SW 1271 (cell line): ENCODE measurements around the gene RYR1.
A peak's percentile ranks its signal among the peaks of the same experiment; 100 is the strongest.
"Not testable (repeated sequence)": the region's sequence is repeated elsewhere in the genome, so short reads cannot be mapped to it uniquely, and the experiment has no call there.

Experiments
- DNase-seq, 2 experiments: peaks; one replicate each; lab custom pipeline; 2025; lab: John Stamatoyannopoulos, UW

RYR1 gene

DNA sequence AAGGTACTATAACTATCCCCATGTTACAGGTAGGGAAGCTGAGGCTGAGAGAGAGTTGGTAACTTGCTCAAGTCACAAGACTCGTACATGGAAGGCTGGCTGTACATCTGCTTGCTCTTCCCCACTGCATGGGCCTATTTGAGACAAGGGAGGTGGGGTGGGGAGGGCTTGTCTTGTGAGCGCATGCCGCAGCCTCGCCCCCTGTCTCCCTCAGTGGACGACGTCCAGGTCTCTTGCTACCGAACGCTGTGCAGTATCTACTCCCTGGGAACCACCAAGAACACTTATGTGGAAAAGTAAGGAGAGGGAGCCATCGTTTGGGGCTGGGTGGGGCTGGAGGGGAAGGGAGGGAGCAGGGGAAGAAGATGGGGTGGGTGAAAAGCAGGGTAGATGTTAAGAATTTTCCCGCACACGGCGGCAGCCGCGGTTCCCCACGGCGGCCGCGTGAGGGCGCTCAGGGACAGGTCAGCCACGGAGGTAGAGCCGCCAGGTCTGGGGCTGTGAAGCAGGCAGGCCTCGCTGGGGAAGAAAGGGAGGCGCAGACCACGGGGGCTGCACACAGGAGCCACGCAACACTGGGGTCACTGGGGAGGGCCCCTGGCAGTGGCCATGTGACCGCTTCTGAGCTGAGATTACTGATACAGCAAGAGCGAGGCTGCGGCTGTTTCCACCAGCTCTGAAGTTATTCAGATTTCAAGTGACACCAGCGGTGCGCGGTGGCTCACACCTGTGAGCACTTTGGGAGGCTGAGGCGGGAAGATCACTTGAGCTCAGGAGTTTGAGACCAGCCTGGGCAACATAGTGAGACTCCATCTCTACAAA is 81.5 kb downstream of the RYR1 start:
- DNase-seq, result peak in 1 of 2 experiments; percentile 27

- DNase-seq, result no peak
These were observed 82.4 kb downstream of the RYR1 start for GRCh38 chr19:38515896-38516295.

- no peak for DNase-seq
These were observed 83.3 kb downstream of the RYR1 start for GRCh38 chr19:38516802-38517201.

DNA sequence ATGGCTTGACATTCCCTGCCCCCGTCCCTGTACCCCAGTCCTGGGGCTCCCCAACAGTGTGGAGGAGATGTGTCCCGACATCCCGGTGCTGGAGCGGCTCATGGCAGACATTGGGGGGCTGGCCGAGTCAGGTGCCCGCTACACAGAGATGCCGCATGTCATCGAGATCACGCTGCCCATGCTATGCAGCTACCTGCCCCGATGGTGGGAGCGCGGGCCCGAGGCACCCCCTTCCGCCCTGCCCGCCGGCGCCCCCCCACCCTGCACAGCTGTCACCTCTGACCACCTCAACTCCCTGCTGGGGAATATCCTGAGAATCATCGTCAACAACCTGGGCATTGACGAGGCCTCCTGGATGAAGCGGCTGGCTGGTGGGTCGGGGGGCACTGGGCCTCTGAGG is 83.8 kb downstream of the RYR1 start:
- no peak for DNase-seq

GRCh38 chr19:38517980-38518379 is 84.5 kb downstream of the RYR1 start:
- not testable (repeated sequence) for DNase-seq

DNA sequence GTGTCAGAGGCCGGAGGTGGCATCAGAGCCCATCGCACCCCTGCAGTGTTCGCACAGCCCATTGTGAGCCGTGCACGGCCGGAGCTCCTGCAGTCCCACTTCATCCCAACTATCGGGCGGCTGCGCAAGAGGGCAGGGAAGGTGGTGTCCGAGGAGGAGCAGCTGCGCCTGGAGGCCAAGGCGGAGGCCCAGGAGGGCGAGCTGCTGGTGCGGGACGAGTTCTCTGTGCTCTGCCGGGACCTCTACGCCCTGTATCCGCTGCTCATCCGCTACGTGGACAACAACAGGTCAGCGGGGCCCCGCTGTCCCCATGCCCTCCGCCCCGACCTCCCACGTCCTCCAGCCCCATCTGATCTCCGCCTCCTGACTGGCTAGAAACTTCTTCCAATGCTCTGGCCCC is 85.7 kb downstream of the RYR1 start:
- DNase-seq, result no peak

- DNase-seq, result no peak
These were observed 86.5 kb downstream of the RYR1 start for GRCh38 chr19:38519988-38520387.

- DNase-seq, result no peak
These were observed 89.4 kb downstream of the RYR1 start for GRCh38 chr19:38522915-38523314.

DNA sequence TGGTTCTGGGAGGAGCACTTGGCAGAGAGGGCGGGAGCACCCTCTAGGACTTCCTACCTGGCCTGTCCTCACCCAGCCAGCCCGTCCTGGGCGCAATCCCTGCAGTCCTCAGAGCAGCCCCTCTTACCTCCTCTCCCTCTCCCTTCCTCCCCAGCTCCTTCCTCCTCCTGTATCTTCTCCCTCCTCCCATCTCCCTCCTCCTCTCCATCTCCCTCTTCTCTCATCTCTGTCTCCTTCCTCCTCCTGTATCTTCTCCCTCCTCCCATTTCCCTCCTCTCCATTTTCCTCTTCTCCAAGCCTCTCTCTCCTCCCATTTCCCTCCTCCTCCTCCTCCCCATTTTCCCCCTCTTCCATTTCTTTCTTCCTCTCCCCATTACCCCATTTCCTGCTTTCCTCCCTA is 89.8 kb downstream of the RYR1 start:
- no peak for DNase-seq

DNA sequence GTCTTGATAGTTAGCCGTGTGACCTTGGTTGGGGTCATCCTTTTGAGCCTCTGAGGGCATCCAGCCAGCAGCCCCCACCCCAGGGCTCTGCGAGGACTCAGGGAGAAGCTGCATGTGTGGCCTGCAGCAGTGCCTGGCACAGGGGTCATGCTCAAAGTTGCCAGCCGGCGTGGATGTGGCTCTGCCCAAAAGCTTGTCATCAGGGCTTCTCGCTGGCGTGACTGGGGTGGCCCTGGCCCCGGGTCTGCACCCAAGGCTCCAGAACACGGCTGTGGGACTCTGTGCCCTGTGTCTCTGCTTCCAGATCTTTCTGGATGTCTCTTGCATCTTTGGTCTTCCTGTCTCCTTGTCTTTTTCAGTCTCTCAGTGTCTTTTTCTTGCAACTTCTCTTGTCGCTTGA is 90.9 kb downstream of the RYR1 start:
- DNase-seq, result no peak

DNA sequence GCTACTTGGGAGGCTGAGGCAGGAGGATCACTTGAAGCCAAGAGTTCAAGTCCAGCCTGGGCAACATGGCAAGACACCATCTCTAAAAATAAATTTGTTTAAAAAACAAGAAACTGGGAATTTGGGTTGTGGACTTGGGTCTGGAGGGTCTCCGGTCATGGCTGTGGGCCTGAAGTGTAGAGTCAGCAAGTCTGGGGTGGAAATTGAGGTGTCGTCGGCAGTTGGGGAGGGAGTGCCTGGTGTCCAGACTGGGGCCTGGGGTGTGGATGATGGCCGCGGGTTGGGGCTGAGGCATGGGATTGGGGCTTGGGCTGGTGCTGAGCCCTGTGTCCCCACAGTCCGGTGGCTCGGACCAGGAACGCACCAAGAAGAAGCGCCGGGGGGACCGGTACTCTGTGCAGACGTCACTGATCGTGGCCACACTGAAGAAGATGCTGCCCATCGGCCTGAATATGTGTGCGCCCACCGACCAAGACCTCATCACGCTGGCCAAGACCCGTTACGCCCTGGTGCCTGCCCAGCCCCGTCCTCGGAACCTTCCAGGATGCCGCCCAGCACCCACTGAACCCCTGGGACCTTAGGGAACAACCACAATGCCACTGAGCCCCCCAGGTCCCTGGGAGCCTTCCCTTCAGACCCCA is 91.6 kb downstream of the RYR1 start:
- no peak for DNase-seq

GRCh38 chr19:38526430-38526829 is 92.9 kb downstream of the RYR1 start:
- DNase-seq, result no peak

DNA sequence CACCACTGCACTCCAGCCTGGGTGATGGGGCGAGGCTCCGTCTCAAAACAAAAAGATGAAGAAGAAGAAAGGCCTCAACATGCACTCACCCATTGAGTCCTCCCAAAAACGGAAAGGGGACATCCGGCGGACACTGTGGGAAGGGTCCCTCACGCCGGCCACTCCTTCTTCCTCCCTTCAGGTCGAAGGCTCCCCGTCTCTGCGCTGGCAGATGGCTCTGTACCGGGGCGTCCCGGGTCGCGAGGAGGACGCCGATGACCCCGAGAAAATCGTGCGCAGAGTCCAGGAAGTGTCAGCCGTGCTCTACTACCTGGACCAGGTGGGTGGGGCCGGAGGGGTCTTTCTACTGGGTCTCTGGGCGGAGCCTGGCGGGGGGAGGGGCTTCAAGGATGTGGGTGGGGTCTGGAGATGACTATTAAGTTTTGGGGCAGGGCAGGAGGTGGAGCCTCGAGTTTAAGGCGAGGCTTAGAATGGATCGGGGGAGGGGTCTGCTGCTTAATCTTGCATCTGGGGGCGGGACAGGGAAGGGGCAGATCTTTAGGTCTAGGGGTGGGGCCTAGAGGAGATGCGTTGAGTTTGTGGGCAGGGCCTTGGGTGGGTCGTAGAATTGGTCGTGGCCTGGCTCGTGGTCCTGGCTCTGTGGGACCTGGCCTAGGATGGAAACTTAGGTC is 94.1 kb downstream of the RYR1 start:
- no peak for DNase-seq

DNA sequence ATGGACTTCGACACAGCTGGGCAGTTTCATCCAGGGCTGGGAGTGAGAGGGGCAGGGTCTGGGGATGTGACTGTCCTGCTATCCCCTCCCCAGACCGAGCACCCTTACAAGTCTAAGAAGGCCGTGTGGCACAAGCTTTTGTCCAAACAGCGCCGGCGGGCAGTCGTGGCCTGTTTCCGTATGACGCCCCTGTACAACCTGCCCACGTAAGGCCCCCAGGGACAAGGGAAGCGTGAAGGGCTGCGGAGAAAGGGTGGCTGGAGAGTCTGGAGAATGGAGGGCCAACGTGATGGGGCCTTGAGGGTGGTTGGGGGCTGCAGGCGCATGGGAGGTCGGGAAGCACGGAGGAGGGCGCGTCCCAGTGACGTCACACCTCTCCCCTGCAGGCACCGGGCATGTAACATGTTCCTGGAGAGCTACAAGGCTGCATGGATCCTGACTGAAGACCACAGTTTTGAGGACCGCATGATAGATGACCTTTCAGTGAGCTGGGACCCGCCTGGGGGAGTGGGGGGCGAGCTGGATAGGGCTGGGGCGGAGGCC is 94.8 kb downstream of the RYR1 start:
- DNase-seq, result no peak

DNA sequence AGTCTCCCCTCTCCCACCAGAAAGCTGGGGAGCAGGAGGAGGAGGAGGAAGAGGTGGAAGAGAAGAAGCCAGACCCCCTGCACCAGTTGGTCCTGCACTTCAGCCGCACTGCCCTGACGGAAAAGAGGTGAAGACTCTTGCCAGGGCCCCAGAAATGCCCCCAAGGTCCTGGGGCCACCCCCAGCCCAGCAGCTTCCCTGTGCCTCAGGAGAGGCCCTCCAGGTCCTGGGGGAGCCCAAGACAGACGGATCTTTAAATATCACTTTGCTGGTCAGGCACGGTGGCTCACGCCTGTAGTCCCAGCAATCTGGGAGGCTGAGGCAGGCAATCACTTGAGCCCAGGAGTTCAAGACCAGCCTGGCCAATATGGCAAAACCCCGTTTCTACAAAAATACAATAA is 95.4 kb downstream of the RYR1 start:
- DNase-seq, result no peak

DNA sequence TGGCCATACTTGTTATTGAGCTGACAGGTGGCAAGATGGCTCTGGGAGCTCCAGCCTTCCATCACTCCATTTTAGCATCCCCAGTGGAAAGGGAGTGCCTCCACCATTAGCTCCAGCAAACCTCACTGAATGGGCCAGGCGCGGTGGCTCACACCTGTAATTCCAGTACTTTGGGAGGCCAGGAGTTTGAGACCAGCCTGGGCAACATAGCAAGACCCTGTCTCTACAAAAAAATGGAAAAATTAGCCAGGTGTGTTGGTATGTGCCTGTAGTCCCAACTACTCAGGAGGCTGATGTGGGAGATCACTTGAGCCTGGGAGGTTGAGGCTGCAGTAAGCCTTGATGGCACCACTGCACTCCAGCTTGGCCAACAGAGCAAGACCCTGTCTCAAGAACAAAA is 98.0 kb downstream of the RYR1 start:
- DNase-seq, result no peak

DNA sequence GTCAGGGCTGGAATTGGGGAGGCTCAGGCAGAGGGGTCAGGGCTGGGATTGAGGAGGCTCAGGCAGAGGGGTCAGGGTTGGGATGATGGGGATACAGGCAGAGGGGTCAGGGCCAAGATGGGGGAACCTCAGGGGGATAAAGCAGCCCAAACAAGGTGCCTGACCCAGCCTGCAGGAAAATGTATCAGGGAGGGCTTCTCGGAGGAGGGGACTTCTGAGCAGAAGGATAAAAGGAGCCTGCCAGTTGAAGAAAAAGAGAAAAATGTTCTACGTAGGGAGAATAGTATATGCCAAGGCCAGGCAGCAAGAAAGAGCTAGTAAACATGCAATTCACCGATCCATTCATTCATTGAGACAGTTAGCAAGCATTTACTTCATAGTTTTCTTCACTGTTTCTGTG is 99.4 kb downstream of the RYR1 start:
- DNase-seq, result no peak

DNA sequence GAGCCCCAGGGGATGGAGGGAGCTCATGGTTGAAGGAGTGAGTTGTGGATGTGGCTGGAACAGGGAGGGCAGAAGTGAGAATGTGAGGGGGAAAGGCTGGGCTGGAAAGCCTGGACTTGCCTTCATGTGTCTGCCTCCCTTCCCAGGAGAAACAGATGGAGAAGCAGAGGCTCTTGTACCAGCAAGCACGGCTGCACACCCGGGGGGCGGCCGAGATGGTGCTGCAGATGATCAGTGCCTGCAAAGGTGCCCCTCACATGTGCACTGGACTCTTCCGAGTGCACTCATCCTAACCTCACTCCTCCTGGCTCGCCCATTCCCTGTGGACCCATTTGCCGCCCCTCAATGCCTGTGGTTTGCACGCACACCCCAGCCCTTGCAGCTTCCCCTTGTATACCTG is 101.1 kb downstream of the RYR1 start:
- no peak for DNase-seq

DNA sequence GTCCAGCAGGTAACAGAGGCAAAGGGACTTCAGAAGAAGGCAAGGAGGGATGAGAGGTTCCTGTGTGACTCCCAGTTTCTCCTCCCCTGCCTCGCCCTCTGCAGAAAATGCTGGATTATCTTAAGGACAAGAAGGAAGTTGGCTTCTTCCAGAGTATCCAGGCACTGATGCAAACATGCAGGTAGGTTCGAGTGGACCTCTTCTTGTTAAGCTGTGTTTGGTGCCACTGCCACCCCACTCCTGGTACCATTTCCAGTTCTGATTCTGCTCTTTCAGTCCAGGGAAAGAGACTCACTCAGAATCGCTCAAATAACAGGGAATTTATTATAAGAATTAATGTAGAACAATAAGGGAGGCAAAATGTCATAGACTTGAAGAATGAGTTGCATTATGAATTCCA is 101.7 kb downstream of the RYR1 start:
- DNase-seq, result no peak

- no peak for DNase-seq
These were observed 103.8 kb downstream of the RYR1 start for GRCh38 chr19:38537071-38537936.

DNA sequence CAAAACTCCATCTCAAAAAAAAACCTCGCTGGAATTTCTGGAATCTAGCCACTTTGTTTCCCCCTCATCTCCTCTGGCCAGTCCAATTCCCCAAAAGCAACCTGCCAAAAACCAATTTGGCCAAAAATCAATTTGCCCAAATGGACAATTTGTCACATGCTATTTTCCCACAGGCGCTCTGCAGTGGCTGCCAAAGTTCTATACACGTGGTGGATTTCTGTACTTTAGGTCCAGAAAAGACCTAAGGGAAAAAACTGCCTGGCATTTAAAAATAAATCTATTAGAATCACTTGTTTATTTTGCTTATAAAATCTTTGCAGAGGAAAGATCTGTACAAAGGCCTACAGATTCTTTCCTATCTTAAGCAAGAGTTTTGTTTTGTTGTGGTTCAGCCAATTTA is 104.9 kb downstream of the RYR1 start:
- DNase-seq, result no peak
